ENCODE data around the gene AK3.
A peak's percentile ranks its signal among the peaks of the same experiment; 100 is the strongest.

DNA sequence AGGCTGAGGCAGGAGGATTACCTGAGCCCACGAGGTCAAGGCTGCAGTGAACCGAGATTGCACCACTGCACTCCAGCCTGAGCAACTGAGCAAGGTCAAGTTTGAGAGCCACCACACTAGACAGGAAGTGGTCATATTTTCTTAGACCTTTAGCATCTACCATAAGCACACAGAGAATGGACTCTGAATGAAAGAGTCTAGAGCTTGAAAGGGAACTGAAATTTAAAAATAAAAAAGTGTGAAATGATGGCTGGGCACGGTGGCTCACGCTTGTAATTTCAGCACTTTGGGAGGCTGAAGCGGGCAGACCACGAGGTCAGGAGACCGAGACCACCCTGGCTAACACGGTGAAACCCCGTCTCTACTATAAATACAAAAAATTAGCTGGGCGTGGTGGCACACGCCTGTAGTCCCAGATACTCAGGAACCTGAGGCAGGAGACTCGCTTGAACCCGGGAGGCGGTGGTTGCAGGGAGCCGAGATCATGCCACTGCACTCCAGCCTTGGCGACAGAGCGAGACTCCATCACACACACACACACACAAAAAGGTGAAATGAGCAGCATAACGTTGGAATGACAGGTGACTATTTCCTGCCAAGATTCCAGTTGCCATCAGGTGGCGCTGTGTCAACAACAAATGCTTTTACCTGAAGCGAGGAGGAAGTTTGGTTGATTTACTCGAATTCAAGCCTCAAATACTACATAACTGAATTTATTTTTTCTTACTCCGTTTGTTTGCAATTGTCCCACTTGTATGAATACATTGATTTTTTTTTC is 21.3 kb upstream of the AK3 start:
- TF ChIP-seq, protein P1, sequence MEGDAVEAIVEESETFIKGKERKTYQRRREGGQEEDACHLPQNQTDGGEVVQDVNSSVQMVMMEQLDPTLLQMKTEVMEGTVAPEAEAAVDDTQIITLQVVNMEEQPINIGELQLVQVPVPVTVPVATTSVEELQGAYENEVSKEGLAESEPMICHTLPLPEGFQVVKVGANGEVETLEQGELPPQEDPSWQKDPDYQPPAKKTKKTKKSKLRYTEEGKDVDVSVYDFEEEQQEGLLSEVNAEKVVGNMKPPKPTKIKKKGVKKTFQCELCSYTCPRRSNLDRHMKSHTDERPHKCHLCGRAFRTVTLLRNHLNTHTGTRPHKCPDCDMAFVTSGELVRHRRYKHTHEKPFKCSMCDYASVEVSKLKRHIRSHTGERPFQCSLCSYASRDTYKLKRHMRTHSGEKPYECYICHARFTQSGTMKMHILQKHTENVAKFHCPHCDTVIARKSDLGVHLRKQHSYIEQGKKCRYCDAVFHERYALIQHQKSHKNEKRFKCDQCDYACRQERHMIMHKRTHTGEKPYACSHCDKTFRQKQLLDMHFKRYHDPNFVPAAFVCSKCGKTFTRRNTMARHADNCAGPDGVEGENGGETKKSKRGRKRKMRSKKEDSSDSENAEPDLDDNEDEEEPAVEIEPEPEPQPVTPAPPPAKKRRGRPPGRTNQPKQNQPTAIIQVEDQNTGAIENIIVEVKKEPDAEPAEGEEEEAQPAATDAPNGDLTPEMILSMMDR (IDR thresholded peaks at IDR 0.05; ENCODE audit: insufficient read depth, low read length), result peak; percentile 58
- TF ChIP-seq, protein P2, sequence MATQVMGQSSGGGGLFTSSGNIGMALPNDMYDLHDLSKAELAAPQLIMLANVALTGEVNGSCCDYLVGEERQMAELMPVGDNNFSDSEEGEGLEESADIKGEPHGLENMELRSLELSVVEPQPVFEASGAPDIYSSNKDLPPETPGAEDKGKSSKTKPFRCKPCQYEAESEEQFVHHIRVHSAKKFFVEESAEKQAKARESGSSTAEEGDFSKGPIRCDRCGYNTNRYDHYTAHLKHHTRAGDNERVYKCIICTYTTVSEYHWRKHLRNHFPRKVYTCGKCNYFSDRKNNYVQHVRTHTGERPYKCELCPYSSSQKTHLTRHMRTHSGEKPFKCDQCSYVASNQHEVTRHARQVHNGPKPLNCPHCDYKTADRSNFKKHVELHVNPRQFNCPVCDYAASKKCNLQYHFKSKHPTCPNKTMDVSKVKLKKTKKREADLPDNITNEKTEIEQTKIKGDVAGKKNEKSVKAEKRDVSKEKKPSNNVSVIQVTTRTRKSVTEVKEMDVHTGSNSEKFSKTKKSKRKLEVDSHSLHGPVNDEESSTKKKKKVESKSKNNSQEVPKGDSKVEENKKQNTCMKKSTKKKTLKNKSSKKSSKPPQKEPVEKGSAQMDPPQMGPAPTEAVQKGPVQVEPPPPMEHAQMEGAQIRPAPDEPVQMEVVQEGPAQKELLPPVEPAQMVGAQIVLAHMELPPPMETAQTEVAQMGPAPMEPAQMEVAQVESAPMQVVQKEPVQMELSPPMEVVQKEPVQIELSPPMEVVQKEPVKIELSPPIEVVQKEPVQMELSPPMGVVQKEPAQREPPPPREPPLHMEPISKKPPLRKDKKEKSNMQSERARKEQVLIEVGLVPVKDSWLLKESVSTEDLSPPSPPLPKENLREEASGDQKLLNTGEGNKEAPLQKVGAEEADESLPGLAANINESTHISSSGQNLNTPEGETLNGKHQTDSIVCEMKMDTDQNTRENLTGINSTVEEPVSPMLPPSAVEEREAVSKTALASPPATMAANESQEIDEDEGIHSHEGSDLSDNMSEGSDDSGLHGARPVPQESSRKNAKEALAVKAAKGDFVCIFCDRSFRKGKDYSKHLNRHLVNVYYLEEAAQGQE (IDR thresholded peaks at IDR 0.05; ENCODE audit: insufficient replicate concordance, low read depth), result no peak
- no peak for TF ChIP-seq GABPA (IDR thresholded peaks at IDR 0.05; ENCODE audit: low read depth)
